ENCODE measurements around the gene CHRNA9.

DNA sequence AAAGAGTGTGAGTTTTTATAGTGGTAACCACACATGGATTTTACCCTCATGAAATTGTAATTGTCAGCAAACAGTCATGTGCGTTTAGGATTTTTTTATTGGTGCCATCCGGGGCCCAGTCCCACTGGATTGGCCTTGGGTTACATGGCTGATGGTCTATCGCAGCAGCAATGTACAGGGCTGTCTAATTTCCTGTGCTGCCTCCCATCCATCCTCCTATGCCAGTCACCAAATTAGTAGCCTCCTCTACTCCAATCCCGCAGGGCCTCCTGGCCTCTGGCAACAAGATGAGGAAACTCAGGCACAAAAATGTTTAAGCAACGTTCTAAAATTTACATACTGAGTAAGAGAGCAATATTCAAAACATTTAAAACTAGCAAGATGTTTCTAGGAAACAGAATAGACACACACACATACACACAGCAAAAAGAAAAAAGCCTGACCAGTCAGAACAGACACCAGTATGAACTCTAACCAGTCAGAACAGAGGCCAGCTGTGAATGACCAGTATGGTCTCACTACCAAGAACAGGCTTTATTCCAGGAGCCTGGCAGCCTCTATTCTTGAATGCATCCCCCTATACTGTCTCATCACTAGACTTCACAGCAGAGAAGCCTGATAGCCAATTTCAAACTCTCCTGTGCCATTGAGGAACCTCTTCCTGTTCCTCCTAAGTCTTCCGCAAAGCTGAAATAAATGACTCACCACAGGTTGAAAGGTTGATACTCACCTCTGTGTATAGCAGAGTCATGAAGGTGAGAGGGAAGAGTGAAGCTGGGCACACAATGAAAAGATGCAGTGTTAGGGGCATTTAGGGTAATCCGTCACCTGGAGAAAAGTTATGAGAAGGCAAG is 42.6 kb downstream of the CHRNA9 start:
- TF ChIP-seq POLR2A (IDR thresholded peaks at IDR 0.05; ENCODE audit: extremely low read depth, insufficient read length): no peak
- TF ChIP-seq, protein P1, sequence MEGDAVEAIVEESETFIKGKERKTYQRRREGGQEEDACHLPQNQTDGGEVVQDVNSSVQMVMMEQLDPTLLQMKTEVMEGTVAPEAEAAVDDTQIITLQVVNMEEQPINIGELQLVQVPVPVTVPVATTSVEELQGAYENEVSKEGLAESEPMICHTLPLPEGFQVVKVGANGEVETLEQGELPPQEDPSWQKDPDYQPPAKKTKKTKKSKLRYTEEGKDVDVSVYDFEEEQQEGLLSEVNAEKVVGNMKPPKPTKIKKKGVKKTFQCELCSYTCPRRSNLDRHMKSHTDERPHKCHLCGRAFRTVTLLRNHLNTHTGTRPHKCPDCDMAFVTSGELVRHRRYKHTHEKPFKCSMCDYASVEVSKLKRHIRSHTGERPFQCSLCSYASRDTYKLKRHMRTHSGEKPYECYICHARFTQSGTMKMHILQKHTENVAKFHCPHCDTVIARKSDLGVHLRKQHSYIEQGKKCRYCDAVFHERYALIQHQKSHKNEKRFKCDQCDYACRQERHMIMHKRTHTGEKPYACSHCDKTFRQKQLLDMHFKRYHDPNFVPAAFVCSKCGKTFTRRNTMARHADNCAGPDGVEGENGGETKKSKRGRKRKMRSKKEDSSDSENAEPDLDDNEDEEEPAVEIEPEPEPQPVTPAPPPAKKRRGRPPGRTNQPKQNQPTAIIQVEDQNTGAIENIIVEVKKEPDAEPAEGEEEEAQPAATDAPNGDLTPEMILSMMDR (IDR thresholded peaks at IDR 0.05; ENCODE audit: low read depth, low read length): no peak
- no peak for TF ChIP-seq MYC (IDR thresholded peaks at IDR 0.05; ENCODE audit: low read depth, low read length)
- TF ChIP-seq, protein P2, sequence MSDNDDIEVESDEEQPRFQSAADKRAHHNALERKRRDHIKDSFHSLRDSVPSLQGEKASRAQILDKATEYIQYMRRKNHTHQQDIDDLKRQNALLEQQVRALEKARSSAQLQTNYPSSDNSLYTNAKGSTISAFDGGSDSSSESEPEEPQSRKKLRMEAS (IDR thresholded peaks at IDR 0.05; ENCODE audit: low read depth, low read length): no peak

Measured in NB4 (cell line).